ENCODE measurements around the gene LRP6.

LRP6 gene

GRCh38 chr12:12069821-12070548, 196.9 kb downstream of the LRP6 start:
- FAIRE-seq = no peak

GRCh38 chr12:12068751-12069150, 198.1 kb downstream of the LRP6 start:
- FAIRE-seq = no peak
